ENCODE data around the gene NNMT. TPM values are rescaled to one million over a fixed set of nuclear protein-coding genes. Genes with fewer than 3 reads are reported as not detected.

NNMT gene
- polyA plus RNA-seq, 1 donor (not counting 4 experiments of a cell fraction or from before 2014, with no cell fraction given): 0.13 TPM

- dilution Hi-C loops (cut with MboI; ENCODE audit: extremely low pct_ligation_motif_present, low sequenced_read_pairs): no loop called here
- no peak for DNase-seq (ENCODE audit: low read depth, low spot score)
- H3K4me3 ChIP-seq (ENCODE audit: control insufficient read depth in 2 of 3, extremely low read depth in 1 of 3, insufficient read depth in 2 of 3, low read depth in 1 of 3, low read length in 3 of 3): no peak overlapping the region
- no peaks in the 10 kb centered on the region for H3K79me2 ChIP-seq (ENCODE audit: control insufficient read depth, insufficient read depth, low read length)
- no peak overlapping the region for H2AFZ ChIP-seq (ENCODE audit: control insufficient read depth, low read length)
- peaks cover 11% of the 10 kb centered on the region for H3K4me1 ChIP-seq (ENCODE audit: control insufficient read depth, extremely low read depth, insufficient read depth, low read length)
- FAIRE-seq: no peak
- no peaks in the 10 kb centered on the region for H3K9me3 ChIP-seq (ENCODE audit: control insufficient read depth, low read depth, low read length)
- no peaks in the 10 kb centered on the region for H3K9me1 ChIP-seq (ENCODE audit: control insufficient read depth, extremely low read depth, insufficient read depth, low read length)
- no peak overlapping the region for H3K9ac ChIP-seq (ENCODE audit: control insufficient read depth, extremely low read depth, insufficient read depth, low read length)
- no peaks in the 10 kb centered on the region for H3K27me3 ChIP-seq (ENCODE audit: control insufficient read depth, extremely low read depth, insufficient read depth, low read length)
- TF ChIP-seq EZH2 (IDR thresholded peaks at IDR 0.05; ENCODE audit: low read length): no peak
- TF ChIP-seq, protein P1, sequence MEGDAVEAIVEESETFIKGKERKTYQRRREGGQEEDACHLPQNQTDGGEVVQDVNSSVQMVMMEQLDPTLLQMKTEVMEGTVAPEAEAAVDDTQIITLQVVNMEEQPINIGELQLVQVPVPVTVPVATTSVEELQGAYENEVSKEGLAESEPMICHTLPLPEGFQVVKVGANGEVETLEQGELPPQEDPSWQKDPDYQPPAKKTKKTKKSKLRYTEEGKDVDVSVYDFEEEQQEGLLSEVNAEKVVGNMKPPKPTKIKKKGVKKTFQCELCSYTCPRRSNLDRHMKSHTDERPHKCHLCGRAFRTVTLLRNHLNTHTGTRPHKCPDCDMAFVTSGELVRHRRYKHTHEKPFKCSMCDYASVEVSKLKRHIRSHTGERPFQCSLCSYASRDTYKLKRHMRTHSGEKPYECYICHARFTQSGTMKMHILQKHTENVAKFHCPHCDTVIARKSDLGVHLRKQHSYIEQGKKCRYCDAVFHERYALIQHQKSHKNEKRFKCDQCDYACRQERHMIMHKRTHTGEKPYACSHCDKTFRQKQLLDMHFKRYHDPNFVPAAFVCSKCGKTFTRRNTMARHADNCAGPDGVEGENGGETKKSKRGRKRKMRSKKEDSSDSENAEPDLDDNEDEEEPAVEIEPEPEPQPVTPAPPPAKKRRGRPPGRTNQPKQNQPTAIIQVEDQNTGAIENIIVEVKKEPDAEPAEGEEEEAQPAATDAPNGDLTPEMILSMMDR (optimal IDR thresholded peaks at IDR 0.05 in 1 of 3, IDR thresholded peaks at IDR 0.05 in 1 of 3, conservative IDR thresholded peaks at IDR 0.05 in 1 of 3; ENCODE audit: extremely low read depth in 1 of 3, insufficient read depth in 2 of 3, low read length in 3 of 3): no peak
- no peaks in the 10 kb centered on the region for H3K36me3 ChIP-seq (ENCODE audit: control insufficient read depth in 2 of 2, extremely low read depth in 1 of 2, insufficient read depth in 2 of 2, low read length in 2 of 2)
- H3K27ac ChIP-seq (ENCODE audit: control insufficient read depth, insufficient read depth, low read length): no peak overlapping the region
- H4K20me1 ChIP-seq (ENCODE audit: control insufficient read depth, extremely low read depth, insufficient read depth, low read length): no peaks in the 10 kb centered on the region
- H3K4me2 ChIP-seq (ENCODE audit: control insufficient read depth, extremely low read depth, insufficient read depth, low read depth, low read length): no peak overlapping the region
Measured at GRCh38 chr11:114343493-114343892, 47.3 kb downstream of the NNMT start.

DNA sequence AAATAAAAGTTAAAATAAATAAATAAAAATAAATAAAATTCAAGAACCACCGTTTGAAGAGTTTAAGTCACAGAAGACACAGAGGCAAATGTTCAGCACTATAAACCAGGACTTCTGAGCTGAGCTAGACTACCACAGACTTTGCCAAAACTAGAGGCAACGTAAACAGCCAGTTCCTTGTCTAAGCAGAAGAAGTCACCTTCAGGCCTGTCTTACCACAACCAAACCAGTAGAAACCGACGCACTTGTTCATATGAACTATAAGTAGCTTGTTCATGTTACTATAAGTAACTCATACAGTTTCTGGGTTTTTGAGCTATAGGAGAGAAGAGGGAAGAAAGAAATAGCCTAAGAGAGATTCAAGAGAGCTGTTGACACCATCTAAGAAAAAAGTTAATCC lies 48.3 kb downstream of the NNMT start:
- Histone ChIP-seq H3K27ac (ENCODE audit: control insufficient read depth, insufficient read depth, low read length) (no peak overlapping the region), H3K36me3 (ENCODE audit: control insufficient read depth in 2 of 2, extremely low read depth in 1 of 2, insufficient read depth in 2 of 2, low read length in 2 of 2) (no peaks in the 10 kb centered on the region), H3K4me3 (ENCODE audit: control insufficient read depth in 2 of 3, extremely low read depth in 1 of 3, insufficient read depth in 2 of 3, low read depth in 1 of 3, low read length in 3 of 3) (no peak overlapping the region), H3K4me2 (ENCODE audit: control insufficient read depth, extremely low read depth, insufficient read depth, low read depth, low read length) (no peak overlapping the region), H4K20me1 (ENCODE audit: control insufficient read depth, extremely low read depth, insufficient read depth, low read length) (no peaks in the 10 kb centered on the region), H2AFZ (ENCODE audit: control insufficient read depth, low read length) (no peak overlapping the region), H3K9me3 (ENCODE audit: control insufficient read depth, low read depth, low read length) (no peaks in the 10 kb centered on the region), H3K4me1 (ENCODE audit: control insufficient read depth, extremely low read depth, insufficient read depth, low read length) (peaks cover 18% of the 10 kb centered on the region), H3K9ac (ENCODE audit: control insufficient read depth, extremely low read depth, insufficient read depth, low read length) (no peak overlapping the region), H3K79me2 (ENCODE audit: control insufficient read depth, insufficient read depth, low read length) (no peaks in the 10 kb centered on the region), H3K27me3 (ENCODE audit: control insufficient read depth, extremely low read depth, insufficient read depth, low read length) (no peaks in the 10 kb centered on the region), H3K9me1 (ENCODE audit: control insufficient read depth, extremely low read depth, insufficient read depth, low read length) (no peaks in the 10 kb centered on the region)
- no peak for TF ChIP-seq EZH2 (IDR thresholded peaks at IDR 0.05; ENCODE audit: low read length)
- TF ChIP-seq, protein P1 (optimal IDR thresholded peaks at IDR 0.05 in 1 of 3, IDR thresholded peaks at IDR 0.05 in 1 of 3, conservative IDR thresholded peaks at IDR 0.05 in 1 of 3; ENCODE audit: extremely low read depth in 1 of 3, insufficient read depth in 2 of 3, low read length in 3 of 3): no peak
- DNase-seq (ENCODE audit: low read depth, low spot score) (no peak), FAIRE-seq (no peak)
- dilution Hi-C loops (cut with MboI; ENCODE audit: extremely low pct_ligation_motif_present, low sequenced_read_pairs): no loop called here

Data from keratinocyte (primary cell).